GM21723 (cell line): ENCODE data around the gene CRISP3.

ENCODE experiments used
- ATAC-seq: cut with Tn5 transposase; IDR thresholded peaks from one replicate; pipeline ENCODE4 v1.9.1; 2021; ENCODE audit warnings: mild to moderate bottlenecking, moderate library complexity; ENCODE audit not compliant: unreplicated experiment

The CRISP3 gene

DNA sequence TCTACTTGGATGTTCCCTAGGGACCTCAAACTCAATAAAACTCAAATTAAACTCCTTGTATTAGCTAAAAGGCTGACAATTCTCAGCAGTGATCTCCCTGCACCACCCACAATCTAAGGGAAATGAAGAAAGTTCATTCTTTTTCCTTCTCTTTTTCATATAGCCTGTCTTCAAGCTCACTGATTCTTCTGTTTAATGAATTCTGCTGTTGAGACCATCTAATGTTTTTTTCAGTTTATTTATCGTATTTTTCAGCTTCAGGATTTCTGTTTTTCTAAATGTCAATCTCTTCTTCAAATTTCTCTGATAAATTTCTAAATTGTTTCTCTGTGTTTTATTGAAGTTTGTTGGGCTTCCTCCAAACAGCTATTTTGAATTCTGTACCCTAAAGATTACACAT is 50.7 kb downstream of the CRISP3 start:
- ATAC-seq, result no peak

DNA sequence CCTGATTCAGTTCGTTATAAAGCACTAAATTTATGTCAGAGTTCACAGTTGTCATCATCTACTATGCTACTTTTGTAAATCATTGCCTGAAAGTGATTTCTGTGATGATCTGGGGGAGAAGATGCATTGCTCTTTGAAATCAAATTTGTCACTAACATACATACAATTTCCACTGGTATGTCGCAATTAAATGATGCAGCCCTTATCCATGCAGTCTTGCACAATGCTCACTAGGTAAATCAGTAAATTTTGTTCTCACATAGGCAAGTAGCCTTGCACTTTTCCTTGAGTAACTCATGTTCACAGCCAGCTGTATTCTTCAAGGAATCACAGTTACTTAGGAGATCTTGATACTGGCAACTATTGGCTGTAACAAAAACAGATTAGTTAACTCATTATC is 51.7 kb downstream of the CRISP3 start:
- ATAC-seq, result no peak
